IPS-NIHi11 (cell line): Measurements from ENCODE around the gene ARMH3.
"Not testable (repeated sequence)": the region's sequence is repeated elsewhere in the genome, so short reads cannot be mapped to it uniquely, and the experiment has no call there.

Experiments
- DNase-seq: peaks from one replicate; pipeline ENCODE4 v3.0.0; 2012; ENCODE audit warnings: mixed read lengths, low spot score

The ARMH3 gene

GRCh38 chr10:102055647-102056419, at the start of gene ARMH3:
Gene ARMH3 (minus strand): TSS chr10:102056173. CDS start chr10:102040114, 16,059 bp downstream.
- DNase-seq = peak; percentile 99

GRCh38 chr10:102102421-102102820, 46.4 kb upstream of the ARMH3 start:
- DNase-seq = no peak

- no peak for DNase-seq
These were observed 45.2 kb upstream of the ARMH3 start for GRCh38 chr10:102101152-102101551.

GRCh38 chr10:102096449-102096848, 40.5 kb upstream of the ARMH3 start:
- no peak for DNase-seq

- DNase-seq = no peak
These were observed 34.8 kb upstream of the ARMH3 start for GRCh38 chr10:102090772-102091171.

- DNase-seq = no peak
These were observed 30.2 kb upstream of the ARMH3 start for GRCh38 chr10:102086196-102086595.

- no peak for DNase-seq
These were observed 29.4 kb upstream of the ARMH3 start for GRCh38 chr10:102085336-102085735.

GRCh38 chr10:102083541-102083940, 27.6 kb upstream of the ARMH3 start:
- no peak for DNase-seq

GRCh38 chr10:102072673-102073527, 16.9 kb upstream of the ARMH3 start:
- peak; percentile 85 for DNase-seq

- DNase-seq = no peak
These were observed 13.1 kb upstream of the ARMH3 start for GRCh38 chr10:102069071-102069470.

- DNase-seq = no peak
These were observed 12.2 kb upstream of the ARMH3 start for GRCh38 chr10:102068216-102068615.

GRCh38 chr10:102067091-102067916, 11.3 kb upstream of the ARMH3 start:
- no peak for DNase-seq

- DNase-seq = no peak
These were observed 10.6 kb upstream of the ARMH3 start for GRCh38 chr10:102066399-102067088.

- DNase-seq = peak; percentile 76
These were observed 9.8 kb upstream of the ARMH3 start for GRCh38 chr10:102065561-102066398.

- peak; percentile 95 for DNase-seq
These were observed 9.0 kb upstream of the ARMH3 start, which contains the start of gene HPS6 for GRCh38 chr10:102064868-102065560. Gene HPS6 (plus strand): TSS chr10:102065349. CDS start chr10:102065475, 126 bp downstream.

GRCh38 chr10:102064503-102064867, 8.5 kb upstream of the ARMH3 start:
- no peak for DNase-seq

- DNase-seq = no peak
These were observed 4.0 kb upstream of the ARMH3 start for GRCh38 chr10:102059987-102060386.

GRCh38 chr10:102054881-102055646, 909 bp downstream of the ARMH3 start:
- DNase-seq = not testable (repeated sequence)

- no peak for DNase-seq
These were observed 9.9 kb downstream of the ARMH3 start for GRCh38 chr10:102046095-102046494.
